ENCODE data around the gene TAF1B. TPM values are rescaled to one million over a fixed set of nuclear protein-coding genes. Genes with fewer than 3 reads are reported as not detected.
"Not testable (repeated sequence)": the region's sequence is repeated elsewhere in the genome, so short reads cannot be mapped to it uniquely, and the experiment has no call there.

Gene TAF1B
- total and polyA plus RNA-seq, 10 of the 15 experiments (the other 5 are each of a cell fraction or from before 2014, with no cell fraction given), result 8.1 to 18.3 (median 12.4) TPM

- RAD21 ChIA-PET (ENCODE audit: unreplicated experiment), result no interaction called here
- ATAC-seq (no peak), DNase-seq (ENCODE audit: low read depth, low spot score) (no peak), FAIRE-seq (no peak)
- no TSS peak for BruUV-seq (replicated peaks)
- Histone ChIP-seq H3K9me3 (replicated peaks; ENCODE audit: control insufficient read depth, insufficient read depth, low read length) (no peaks in the 10 kb centered on the region), H3K9ac (ENCODE audit: control insufficient read depth, insufficient read depth, low read length) (no peak overlapping the region), H3K36me3 (ENCODE audit: control insufficient read depth in 2 of 2, insufficient read depth in 2 of 2, low read length in 1 of 2) (no peaks in the 10 kb centered on the region), H2AFZ (ENCODE audit: control insufficient read depth, low read depth, low read length) (no peak overlapping the region), H4K20me1 (ENCODE audit: control insufficient read depth, insufficient read depth) (no peaks in the 10 kb centered on the region), H3K4me2 (ENCODE audit: control insufficient read depth, insufficient read depth) (no peak overlapping the region), H3K4me1 (ENCODE audit: control insufficient read depth, insufficient read depth, low read length) (no peaks in the 10 kb centered on the region), H3K79me2 (ENCODE audit: control insufficient read depth, insufficient read depth, low read length) (no peaks in the 10 kb centered on the region), H3K27ac (ENCODE audit: control insufficient read depth, insufficient read depth) (no peak overlapping the region), H3K27me3 (replicated peaks in 1 of 2; ENCODE audit: control insufficient read depth in 2 of 2, insufficient read depth in 2 of 2, low read length in 1 of 2) (no peaks in the 10 kb centered on the region; a peak in 2 of 4 replicates), H3K4me3 (no peak overlapping the region)
- intact Hi-C loops (cut with micrococcal nuclease; ENCODE audit: unreplicated experiment), result no loop called here
- CTCF ChIA-PET, result no interaction called here
- 53% methylated on average over 1 of the region's 1 CpG for WGBS (ENCODE audit: insufficient coverage, insufficient replicate concordance, low lambda C conversion rate, missing lambda C conversion rate)
- no peak for TF ChIP-seq POLR2A (IDR thresholded peaks at IDR 0.05; ENCODE audit: low read depth, low read length)
- TF ChIP-seq STAT1 (conservative IDR thresholded peaks at IDR 0.05), result no peak
- TF ChIP-seq SP1 (IDR thresholded peaks at IDR 0.05; ENCODE audit: low read depth, low read length), result no peak
- TF ChIP-seq YY1 (IDR thresholded peaks at IDR 0.05; ENCODE audit: low read depth, low read length), result no peak
- TF ChIP-seq CHD1 (IDR thresholded peaks at IDR 0.05; ENCODE audit: low read depth, low read length), result no peak
- no peak for TF ChIP-seq RCOR1 (conservative IDR thresholded peaks at IDR 0.05; ENCODE audit: low read depth, low read length)
- TF ChIP-seq IRF4 (IDR thresholded peaks at IDR 0.05; ENCODE audit: low read depth, low read length), result no peak
- no peak for TF ChIP-seq BMI1 (IDR thresholded peaks at IDR 0.05; ENCODE audit: borderline replicate concordance)
- in situ Hi-C loops (cut with MboI), result no loop called here
- SMC1A ChIA-PET (ENCODE audit: uncharacterized antibody, unreplicated experiment), result no interaction called here
- POLR2A ChIA-PET, result no interaction called here
Measured at GRCh38 chr2:9832586-9832985, 10.7 kb upstream of the TAF1B start.

DNA sequence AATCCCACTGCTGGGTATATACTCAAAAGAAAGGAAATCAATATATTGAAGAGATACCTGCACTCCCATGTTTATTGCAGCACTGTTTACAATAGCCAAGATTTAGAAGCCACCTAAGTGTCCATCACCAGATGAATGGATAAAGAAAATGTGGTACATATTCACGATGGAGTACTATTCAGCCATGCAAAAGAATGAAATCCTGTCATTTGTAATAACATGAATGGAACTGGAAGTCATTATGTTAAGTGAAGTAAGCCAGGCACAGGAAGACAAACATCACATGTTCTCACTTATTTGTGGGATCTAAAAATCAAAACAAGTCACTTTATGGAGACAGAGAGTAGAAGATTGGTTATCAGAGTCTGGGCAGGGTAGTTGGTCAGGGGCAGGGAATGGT, 8.2 kb upstream of the TAF1B start:
- H3K79me2 ChIP-seq (ENCODE audit: control insufficient read depth, insufficient read depth, low read length); CTCF ChIA-PET; SMC1A ChIA-PET (ENCODE audit: uncharacterized antibody, unreplicated experiment); ATAC-seq; H3K36me3 ChIP-seq (ENCODE audit: control insufficient read depth in 2 of 2, insufficient read depth in 2 of 2, low read length in 1 of 2); H4K20me1 ChIP-seq (ENCODE audit: control insufficient read depth, insufficient read depth); H3K4me1 ChIP-seq (ENCODE audit: control insufficient read depth, insufficient read depth, low read length); intact Hi-C loops (cut with micrococcal nuclease; ENCODE audit: unreplicated experiment); BruUV-seq (replicated peaks); H3K9me3 ChIP-seq (replicated peaks; ENCODE audit: control insufficient read depth, insufficient read depth, low read length); DNase-seq (ENCODE audit: low read depth, low spot score); H3K4me2 ChIP-seq (ENCODE audit: control insufficient read depth, insufficient read depth); H3K4me3 ChIP-seq; H2AFZ ChIP-seq (ENCODE audit: control insufficient read depth, low read depth, low read length); in situ Hi-C loops (cut with MboI); FAIRE-seq; POLR2A ChIA-PET; H3K9ac ChIP-seq (ENCODE audit: control insufficient read depth, insufficient read depth, low read length); H3K27me3 ChIP-seq (replicated peaks in 1 of 2; ENCODE audit: control insufficient read depth in 2 of 2, insufficient read depth in 2 of 2, low read length in 1 of 2); RAD21 ChIA-PET (ENCODE audit: unreplicated experiment); H3K27ac ChIP-seq (ENCODE audit: control insufficient read depth, insufficient read depth): not testable (repeated sequence)
- 36% methylated on average over 1 of the region's 1 CpG for WGBS (ENCODE audit: insufficient coverage, insufficient replicate concordance, low lambda C conversion rate, missing lambda C conversion rate)

All from GM12878 (cell line).